ENCODE measurements around the gene ZIC2.

DNA sequence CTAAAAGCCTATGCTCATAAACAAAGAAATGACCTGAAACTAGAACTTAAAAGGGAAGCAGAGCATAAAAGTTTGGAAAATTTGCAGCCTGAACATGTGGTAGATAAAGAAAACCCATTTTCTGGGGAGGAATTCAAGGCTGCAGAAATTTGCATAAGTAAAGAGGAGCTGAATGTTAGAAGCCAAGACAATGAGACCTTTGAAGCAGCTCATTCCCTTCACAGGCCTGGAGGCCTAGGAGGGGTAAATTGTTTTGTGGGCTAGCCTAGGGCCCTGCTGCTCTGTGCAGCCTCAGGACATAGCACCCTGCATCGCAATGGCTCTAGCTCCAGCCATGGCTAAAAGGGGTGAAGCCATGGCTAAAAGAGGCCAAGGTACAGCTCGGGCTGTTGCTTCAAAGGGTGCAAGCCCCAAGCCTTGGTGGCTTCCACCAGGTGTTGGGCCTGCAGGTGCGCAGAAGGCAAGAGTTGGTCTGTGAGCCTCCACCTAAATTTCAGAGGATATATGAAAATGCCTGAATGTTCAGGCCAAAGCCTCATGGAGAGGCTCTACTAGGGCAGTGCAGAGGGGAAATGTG is 38.3 kb downstream of the ZIC2 start:
- TF ChIP-seq, protein P1, sequence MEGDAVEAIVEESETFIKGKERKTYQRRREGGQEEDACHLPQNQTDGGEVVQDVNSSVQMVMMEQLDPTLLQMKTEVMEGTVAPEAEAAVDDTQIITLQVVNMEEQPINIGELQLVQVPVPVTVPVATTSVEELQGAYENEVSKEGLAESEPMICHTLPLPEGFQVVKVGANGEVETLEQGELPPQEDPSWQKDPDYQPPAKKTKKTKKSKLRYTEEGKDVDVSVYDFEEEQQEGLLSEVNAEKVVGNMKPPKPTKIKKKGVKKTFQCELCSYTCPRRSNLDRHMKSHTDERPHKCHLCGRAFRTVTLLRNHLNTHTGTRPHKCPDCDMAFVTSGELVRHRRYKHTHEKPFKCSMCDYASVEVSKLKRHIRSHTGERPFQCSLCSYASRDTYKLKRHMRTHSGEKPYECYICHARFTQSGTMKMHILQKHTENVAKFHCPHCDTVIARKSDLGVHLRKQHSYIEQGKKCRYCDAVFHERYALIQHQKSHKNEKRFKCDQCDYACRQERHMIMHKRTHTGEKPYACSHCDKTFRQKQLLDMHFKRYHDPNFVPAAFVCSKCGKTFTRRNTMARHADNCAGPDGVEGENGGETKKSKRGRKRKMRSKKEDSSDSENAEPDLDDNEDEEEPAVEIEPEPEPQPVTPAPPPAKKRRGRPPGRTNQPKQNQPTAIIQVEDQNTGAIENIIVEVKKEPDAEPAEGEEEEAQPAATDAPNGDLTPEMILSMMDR (IDR thresholded peaks at IDR 0.05): no peak
- no peak for TF ChIP-seq POLR2A (IDR thresholded peaks at IDR 0.05)

Data from stomach (tissue), 4 donors.